ENCODE results near the gene GOSR2.

DNA sequence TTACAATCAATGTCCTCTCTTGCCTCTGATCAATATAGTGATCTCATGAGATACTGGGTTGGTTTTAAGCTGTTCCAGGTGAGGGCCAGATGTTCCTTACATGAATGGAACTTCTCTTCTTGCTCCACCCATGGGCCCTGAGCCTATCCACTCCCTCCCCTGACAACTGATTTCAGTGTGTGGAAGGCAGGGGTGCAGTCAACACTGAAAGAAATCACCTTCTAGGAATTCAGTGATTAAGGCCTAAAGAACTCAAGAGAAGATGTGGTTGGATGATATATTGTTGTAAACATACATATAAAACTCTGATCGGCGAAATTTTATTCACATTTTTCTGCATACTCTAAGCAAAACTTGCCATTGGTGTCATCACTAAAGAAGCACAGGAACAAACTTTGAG, 6.7 kb upstream of the GOSR2 start:
- TF ChIP-seq, protein P1, sequence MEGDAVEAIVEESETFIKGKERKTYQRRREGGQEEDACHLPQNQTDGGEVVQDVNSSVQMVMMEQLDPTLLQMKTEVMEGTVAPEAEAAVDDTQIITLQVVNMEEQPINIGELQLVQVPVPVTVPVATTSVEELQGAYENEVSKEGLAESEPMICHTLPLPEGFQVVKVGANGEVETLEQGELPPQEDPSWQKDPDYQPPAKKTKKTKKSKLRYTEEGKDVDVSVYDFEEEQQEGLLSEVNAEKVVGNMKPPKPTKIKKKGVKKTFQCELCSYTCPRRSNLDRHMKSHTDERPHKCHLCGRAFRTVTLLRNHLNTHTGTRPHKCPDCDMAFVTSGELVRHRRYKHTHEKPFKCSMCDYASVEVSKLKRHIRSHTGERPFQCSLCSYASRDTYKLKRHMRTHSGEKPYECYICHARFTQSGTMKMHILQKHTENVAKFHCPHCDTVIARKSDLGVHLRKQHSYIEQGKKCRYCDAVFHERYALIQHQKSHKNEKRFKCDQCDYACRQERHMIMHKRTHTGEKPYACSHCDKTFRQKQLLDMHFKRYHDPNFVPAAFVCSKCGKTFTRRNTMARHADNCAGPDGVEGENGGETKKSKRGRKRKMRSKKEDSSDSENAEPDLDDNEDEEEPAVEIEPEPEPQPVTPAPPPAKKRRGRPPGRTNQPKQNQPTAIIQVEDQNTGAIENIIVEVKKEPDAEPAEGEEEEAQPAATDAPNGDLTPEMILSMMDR (IDR thresholded peaks at IDR 0.05), result no peak
- no peak for TF ChIP-seq POLR2AphosphoS5 (IDR thresholded peaks at IDR 0.05)
- no peak for TF ChIP-seq POLR2A (IDR thresholded peaks at IDR 0.05)

Data from breast epithelium (tissue), 3 donors.